ENCODE results near the gene HGS.

The HGS gene, protein sequence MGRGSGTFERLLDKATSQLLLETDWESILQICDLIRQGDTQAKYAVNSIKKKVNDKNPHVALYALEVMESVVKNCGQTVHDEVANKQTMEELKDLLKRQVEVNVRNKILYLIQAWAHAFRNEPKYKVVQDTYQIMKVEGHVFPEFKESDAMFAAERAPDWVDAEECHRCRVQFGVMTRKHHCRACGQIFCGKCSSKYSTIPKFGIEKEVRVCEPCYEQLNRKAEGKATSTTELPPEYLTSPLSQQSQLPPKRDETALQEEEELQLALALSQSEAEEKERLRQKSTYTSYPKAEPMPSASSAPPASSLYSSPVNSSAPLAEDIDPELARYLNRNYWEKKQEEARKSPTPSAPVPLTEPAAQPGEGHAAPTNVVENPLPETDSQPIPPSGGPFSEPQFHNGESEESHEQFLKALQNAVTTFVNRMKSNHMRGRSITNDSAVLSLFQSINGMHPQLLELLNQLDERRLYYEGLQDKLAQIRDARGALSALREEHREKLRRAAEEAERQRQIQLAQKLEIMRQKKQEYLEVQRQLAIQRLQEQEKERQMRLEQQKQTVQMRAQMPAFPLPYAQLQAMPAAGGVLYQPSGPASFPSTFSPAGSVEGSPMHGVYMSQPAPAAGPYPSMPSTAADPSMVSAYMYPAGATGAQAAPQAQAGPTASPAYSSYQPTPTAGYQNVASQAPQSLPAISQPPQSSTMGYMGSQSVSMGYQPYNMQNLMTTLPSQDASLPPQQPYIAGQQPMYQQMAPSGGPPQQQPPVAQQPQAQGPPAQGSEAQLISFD

DNA sequence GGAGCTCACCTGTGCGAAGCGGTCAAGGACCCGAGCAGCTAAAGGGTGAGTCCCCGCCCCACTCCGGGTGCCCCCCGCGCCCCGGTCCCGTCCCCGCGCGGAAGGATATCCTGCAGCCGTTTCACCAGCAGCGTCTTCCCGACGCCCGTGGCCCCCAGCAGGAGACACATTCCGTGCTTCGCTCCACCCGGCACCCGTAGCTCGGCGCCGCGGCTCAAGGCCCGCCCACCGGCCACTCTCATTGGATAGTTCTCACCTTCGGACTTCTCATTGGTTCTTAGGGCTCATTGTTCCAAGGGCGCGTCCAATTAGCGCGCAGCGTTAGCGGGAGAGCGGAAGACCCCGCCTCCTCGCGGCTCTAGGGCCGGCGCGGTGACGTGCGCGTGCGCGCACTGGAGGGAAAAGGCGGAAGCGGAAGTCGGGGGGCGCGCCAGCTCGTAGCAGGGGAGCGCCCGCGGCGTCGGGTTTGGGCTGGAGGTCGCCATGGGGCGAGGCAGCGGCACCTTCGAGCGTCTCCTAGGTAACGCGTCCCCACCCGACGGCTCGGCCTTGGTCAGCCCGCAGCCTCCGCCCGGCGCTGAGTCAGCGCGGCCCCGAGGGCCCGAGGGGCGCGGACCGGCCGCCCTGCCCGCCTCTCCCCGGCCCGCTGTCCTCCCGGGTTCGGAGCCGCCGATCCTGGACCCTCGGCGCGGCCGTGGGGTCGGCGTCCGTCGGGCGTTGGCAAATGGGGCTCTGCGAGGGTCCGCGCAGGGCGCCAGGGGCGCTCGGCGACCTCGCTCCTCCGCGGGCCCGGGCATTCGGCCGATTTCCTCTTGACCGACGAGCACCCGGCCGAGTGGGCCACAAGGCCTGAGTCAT lies at the start of gene HGS, which contains the start of gene ARL16:
Gene HGS, plus strand, starts transcription at position 428 of the 858 bp plus-strand sequence. Its CDS starts 56 bp downstream, at position 484.
Gene ARL16, minus strand, starts transcription at position 214 of the 858 bp plus-strand sequence. Its CDS starts 44 bp downstream, at position 170.
- DNase-seq (ENCODE audit: low read depth): peak; percentile 99
- H3K4me3 ChIP-seq (ENCODE audit: low read length): peak within 1 kb of the TSS; percentile 77
- TF ChIP-seq, protein P1, sequence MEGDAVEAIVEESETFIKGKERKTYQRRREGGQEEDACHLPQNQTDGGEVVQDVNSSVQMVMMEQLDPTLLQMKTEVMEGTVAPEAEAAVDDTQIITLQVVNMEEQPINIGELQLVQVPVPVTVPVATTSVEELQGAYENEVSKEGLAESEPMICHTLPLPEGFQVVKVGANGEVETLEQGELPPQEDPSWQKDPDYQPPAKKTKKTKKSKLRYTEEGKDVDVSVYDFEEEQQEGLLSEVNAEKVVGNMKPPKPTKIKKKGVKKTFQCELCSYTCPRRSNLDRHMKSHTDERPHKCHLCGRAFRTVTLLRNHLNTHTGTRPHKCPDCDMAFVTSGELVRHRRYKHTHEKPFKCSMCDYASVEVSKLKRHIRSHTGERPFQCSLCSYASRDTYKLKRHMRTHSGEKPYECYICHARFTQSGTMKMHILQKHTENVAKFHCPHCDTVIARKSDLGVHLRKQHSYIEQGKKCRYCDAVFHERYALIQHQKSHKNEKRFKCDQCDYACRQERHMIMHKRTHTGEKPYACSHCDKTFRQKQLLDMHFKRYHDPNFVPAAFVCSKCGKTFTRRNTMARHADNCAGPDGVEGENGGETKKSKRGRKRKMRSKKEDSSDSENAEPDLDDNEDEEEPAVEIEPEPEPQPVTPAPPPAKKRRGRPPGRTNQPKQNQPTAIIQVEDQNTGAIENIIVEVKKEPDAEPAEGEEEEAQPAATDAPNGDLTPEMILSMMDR (IDR thresholded peaks at IDR 0.05; ENCODE audit: insufficient read depth, low read depth, low read length, missing control alignments): no peak

DNA sequence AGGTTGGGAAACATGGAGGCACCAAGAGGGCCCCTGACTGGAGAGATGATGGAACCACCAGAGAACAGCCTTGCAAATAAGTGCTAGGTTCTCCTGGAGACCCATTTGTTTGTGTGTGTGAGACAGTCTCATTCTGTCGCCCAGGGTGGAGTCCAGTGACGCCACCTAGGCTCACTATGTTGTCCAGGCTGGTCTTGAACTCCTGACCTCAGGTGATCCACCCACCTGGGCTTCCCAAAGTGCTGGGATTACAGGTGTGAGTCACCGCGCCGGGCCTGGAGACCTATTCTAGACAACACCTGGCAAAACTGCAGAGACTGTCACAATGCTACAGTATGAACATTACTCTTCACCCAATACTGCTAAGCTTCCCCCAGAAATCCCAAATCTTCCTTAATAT lies 48.4 kb upstream of the HGS start:
- TF ChIP-seq, protein P1 (IDR thresholded peaks at IDR 0.05; ENCODE audit: insufficient read depth, low read depth, low read length, missing control alignments): no peak
- peak; percentile 42 for DNase-seq (ENCODE audit: low read depth)
- H3K4me3 ChIP-seq (ENCODE audit: low read length): peak overlapping the region; percentile 96

DNA sequence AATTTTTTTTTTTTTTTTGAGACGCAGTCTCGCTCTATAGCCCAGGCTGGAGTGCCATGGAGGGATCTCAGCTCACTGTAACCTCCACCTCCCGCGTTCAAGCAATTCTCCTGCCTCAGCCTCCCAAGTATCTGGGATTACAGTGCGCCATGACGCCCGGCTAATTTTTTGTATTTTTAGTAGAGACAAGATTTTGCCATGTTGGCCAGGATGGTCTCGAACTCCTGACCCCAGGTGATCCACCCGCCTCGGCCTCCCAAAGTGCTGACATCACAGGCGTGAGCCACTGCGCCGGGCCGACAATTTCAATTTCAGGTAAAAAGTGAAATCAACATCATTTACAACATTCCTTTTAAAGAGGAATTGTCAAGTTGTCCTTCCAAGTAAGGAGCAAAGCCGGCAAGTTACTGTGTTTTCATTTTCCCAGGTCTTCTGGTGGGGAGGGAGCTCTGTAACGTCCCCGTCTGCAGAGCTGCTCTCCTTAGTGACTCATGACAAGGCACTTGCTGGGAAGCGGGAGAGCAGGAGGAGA lies 47.8 kb upstream of the HGS start:
- peak overlapping the region; percentile 96 for H3K4me3 ChIP-seq (ENCODE audit: low read length)
- peak; percentile 68 for DNase-seq (ENCODE audit: low read depth)
- TF ChIP-seq, protein P1 (IDR thresholded peaks at IDR 0.05; ENCODE audit: insufficient read depth, low read depth, low read length, missing control alignments): no peak

DNA sequence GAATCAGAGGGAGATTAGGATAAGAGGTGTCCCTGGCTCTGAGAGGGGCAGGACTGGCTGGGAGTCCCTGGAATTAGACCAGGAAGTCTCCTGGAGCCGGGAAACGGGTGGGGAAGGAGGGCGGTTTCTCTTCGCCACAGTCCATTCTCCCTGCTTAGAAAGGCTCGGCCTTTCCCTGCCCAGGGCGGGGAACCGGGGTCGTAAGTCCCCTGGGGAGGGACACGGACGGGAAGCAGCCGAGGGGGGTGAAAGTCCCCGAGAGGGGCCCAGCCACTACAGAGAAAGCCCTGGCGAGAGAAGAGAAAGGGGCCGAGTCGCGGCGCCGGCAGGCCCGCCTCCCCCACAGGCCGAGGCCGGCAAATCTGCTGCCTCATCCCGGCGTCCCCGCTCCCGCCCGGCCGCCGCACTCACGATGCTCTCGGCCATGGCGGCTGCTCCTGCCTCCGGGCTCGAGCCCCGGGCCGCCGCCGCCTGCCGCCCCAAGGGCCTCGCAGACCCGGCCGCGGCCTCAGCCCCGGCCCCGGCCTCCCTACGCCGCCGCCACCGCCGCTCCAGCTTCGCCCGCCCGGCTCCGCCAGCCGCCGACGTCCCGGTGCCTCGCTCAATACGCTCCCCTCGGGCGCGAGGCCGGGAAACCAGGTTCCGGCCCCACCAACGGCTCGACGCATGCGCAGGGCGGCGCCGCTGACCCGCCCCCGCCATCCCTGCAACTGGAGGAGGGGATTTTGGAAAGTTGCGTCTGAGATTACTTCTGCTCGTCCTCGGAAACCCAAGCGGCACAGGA lies 47.1 kb upstream of the HGS start, which contains the start of the genes NPLOC4 and TSPAN10:
Gene NPLOC4, minus strand, starts transcription at position 608 of the 784 bp plus-strand sequence. Its CDS starts 182 bp downstream, at position 426.
Gene TSPAN10, plus strand, starts transcription at position 692 of the 784 bp plus-strand sequence. CDS start 5,217 bp downstream, outside the sequence.
- DNase-seq (ENCODE audit: low read depth): peak; percentile 86
- TF ChIP-seq, protein P1 (IDR thresholded peaks at IDR 0.05; ENCODE audit: insufficient read depth, low read depth, low read length, missing control alignments): no peak
- H3K4me3 ChIP-seq (ENCODE audit: low read length): peak within 1 kb of the TSS; percentile 96

DNA sequence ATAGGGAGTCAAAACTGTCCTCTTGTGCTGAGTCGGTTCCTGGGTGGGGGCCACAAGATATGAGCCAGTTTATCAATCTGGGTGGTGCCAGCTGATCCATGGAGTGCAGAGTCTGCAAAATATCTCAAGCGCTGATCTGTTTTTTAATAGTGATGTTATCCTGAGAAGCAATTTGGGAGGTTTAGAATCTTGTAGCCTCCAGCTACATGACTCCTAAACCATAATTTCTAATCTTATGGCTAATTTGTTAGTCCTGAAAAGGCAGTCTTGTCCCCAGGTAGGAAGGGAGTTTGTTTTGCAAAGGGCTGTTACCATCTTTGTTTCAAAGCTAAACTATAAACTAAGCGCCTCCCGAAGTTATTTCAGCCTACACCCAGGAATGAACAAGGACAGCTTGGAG lies 45.1 kb upstream of the HGS start:
- no peak overlapping the region for H3K4me3 ChIP-seq (ENCODE audit: low read length)
- TF ChIP-seq, protein P1 (IDR thresholded peaks at IDR 0.05; ENCODE audit: insufficient read depth, low read depth, low read length, missing control alignments): no peak

More for the DNA sequence above, 45.1 kb upstream of the HGS start:
- no peak for DNase-seq (ENCODE audit: low read depth)
